ENCODE data around the gene HUS1. TPM values are rescaled to one million over a fixed set of nuclear protein-coding genes. Genes with fewer than 3 reads are reported as not detected.

The HUS1 gene
- total and polyA plus RNA-seq, 12 donors, result 8.3 to 45.1 (median 31.2) TPM

- WGBS, 4 donors, result 92 to 99% (median 94%) methylated on average over 4 of the region's 4 CpGs
- Histone ChIP-seq H3K27ac (no peak overlapping the region), H3K36me3 (replicated peaks in 1 of 2) (peaks cover 0 to 10% of the 10 kb centered on the region in 2 donors), H3K4me3 (no peak overlapping the region), H3K9me3 (replicated peaks in 1 of 3) (no peaks in the 10 kb centered on the region), H3K27me3 (no peaks in the 10 kb centered on the region), H3K4me1 (replicated peaks in 1 of 2) (no peaks in the 10 kb centered on the region)
- intact Hi-C loops (cut with DNase I), result no loop called here
- no peak for DNase-seq
- TF ChIP-seq, protein P1, sequence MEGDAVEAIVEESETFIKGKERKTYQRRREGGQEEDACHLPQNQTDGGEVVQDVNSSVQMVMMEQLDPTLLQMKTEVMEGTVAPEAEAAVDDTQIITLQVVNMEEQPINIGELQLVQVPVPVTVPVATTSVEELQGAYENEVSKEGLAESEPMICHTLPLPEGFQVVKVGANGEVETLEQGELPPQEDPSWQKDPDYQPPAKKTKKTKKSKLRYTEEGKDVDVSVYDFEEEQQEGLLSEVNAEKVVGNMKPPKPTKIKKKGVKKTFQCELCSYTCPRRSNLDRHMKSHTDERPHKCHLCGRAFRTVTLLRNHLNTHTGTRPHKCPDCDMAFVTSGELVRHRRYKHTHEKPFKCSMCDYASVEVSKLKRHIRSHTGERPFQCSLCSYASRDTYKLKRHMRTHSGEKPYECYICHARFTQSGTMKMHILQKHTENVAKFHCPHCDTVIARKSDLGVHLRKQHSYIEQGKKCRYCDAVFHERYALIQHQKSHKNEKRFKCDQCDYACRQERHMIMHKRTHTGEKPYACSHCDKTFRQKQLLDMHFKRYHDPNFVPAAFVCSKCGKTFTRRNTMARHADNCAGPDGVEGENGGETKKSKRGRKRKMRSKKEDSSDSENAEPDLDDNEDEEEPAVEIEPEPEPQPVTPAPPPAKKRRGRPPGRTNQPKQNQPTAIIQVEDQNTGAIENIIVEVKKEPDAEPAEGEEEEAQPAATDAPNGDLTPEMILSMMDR (IDR thresholded peaks at IDR 0.05), result no peak
- no peak for TF ChIP-seq POLR2A (IDR thresholded peaks at IDR 0.05)
Measured at GRCh38 chr7:47954231-47954911, 25.0 kb downstream of the HUS1 start.

DNA sequence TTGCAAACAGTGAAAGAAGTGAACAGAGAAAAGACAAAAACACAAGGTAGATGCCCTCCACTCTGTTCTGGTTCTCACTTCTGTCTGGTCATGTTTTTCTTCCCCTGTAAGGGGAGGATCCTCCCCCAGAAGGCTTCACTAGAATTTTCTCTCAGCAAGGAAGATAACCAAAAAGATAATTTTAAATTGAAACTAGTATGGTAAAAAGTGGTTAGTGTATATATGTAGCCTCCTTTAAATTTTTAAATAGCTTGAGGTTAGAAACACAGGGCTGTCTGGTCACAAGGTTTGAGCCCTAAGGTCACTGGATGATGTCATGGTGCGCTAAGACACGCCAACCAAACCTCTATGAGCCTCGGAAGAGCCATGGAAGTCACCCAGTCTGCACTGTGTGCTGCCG lies 25.6 kb downstream of the HUS1 start:
- Histone ChIP-seq H3K4me3 (no peak overlapping the region), H3K27ac (no peak overlapping the region), H3K4me1 (replicated peaks in 1 of 2) (no peaks in the 10 kb centered on the region), H3K27me3 (no peaks in the 10 kb centered on the region), H3K9me3 (replicated peaks in 1 of 3) (no peaks in the 10 kb centered on the region), H3K36me3 (replicated peaks in 1 of 2) (peaks cover 0 to 10% of the 10 kb centered on the region in 2 donors)
- WGBS, 4 donors, result 75 to 95% (median 92%) methylated on average over 4 of the region's 4 CpGs
- no peak for DNase-seq
- TF ChIP-seq, protein P1 (IDR thresholded peaks at IDR 0.05), result no peak
- TF ChIP-seq POLR2A (IDR thresholded peaks at IDR 0.05), result no peak
- intact Hi-C loops (cut with DNase I), result no loop called here

- H3K9me3 ChIP-seq (replicated peaks in 1 of 3), result no peaks in the 10 kb centered on the region
- no peak for DNase-seq
- peaks cover 0 to 10% of the 10 kb centered on the region in 2 donors for H3K36me3 ChIP-seq (replicated peaks in 1 of 2)
- 70 to 94% (median 87%) methylated on average over 2 to 4 of the region's 4 CpGs for WGBS, 4 donors
- no peak overlapping the region for H3K4me3 ChIP-seq
- TF ChIP-seq, protein P1 (IDR thresholded peaks at IDR 0.05), result no peak
- no peak for TF ChIP-seq POLR2A (IDR thresholded peaks at IDR 0.05)
- no peaks in the 10 kb centered on the region for H3K27me3 ChIP-seq
- no peak overlapping the region for H3K27ac ChIP-seq
- intact Hi-C loops (cut with DNase I), result no loop called here
- H3K4me1 ChIP-seq (replicated peaks in 1 of 2), result no peaks in the 10 kb centered on the region
Measured at GRCh38 chr7:47952224-47952623, 27.2 kb downstream of the HUS1 start.

DNA sequence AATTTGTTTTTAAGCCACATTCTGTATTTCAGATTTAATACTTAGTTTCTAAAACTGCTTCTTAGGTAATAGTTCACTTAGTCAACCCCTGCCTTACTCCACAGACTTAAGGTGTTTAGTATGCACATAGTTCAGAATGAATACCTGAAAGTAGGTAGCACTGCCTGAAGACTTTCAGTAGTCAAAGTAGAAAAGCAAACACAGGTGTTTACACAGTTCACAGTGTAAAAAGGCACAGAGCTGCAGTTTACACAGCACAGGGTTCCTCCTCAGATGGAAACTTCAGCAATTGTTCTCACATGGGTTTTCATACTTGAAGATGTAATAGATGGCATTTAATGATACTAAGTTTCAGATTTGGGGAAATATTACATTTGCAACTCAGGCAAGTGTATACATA lies 28.0 kb downstream of the HUS1 start:
- H3K4me1 ChIP-seq (replicated peaks in 1 of 2), result no peaks in the 10 kb centered on the region
- TF ChIP-seq, protein P1 (IDR thresholded peaks at IDR 0.05), result no peak
- no peak for TF ChIP-seq POLR2A (IDR thresholded peaks at IDR 0.05)
- no peaks in the 10 kb centered on the region for H3K9me3 ChIP-seq (replicated peaks in 1 of 3)
- intact Hi-C loops (cut with DNase I), result no loop called here
- DNase-seq, result no peak
- H3K36me3 ChIP-seq (replicated peaks in 1 of 2), result peaks cover 0 to 10% of the 10 kb centered on the region in 2 donors
- H3K27ac ChIP-seq, result no peak overlapping the region
- H3K27me3 ChIP-seq, result no peaks in the 10 kb centered on the region
- no peak overlapping the region for H3K4me3 ChIP-seq

All from adrenal gland (tissue), 12 donors.